HG03565 (cell line): Measurements from ENCODE around the gene ZNF777.

Experiments used
- ATAC-seq: cut with Tn5 transposase; IDR thresholded peaks from one replicate; pipeline ENCODE4 v1.9.1; 2021; ENCODE audit warnings: mild to moderate bottlenecking, moderate library complexity; ENCODE audit not compliant: unreplicated experiment

The ZNF777 gene

GRCh38 chr7:149477494-149478443 lies 16.9 kb upstream of the ZNF777 start:
- no peak for ATAC-seq

DNA sequence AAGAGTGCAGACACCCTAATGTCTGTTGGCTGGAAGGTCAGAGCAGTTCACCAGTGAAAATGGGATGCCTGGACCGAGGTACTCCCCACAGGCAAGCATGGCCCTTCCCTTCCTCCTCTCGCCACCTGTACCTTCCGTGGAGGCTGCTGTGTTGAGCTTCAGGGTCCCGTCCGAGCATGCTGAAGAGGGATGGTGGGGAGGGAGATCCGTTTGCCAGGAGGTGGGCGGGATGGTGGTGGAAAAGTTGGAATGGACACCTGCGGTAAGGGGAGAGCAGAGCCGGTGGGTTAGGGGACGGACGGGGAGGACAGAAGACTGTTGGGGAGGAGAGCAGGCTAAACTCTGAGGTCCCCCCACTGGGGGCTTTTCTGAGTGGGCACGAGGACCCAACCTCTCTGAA lies 15.9 kb upstream of the ZNF777 start:
- ATAC-seq, result no peak

GRCh38 chr7:149475121-149476045 lies 14.5 kb upstream of the ZNF777 start:
- no peak for ATAC-seq

GRCh38 chr7:149474309-149475120 lies 13.7 kb upstream of the ZNF777 start:
- ATAC-seq, result no peak

GRCh38 chr7:149473251-149473650 lies 12.4 kb upstream of the ZNF777 start:
- no peak for ATAC-seq

DNA sequence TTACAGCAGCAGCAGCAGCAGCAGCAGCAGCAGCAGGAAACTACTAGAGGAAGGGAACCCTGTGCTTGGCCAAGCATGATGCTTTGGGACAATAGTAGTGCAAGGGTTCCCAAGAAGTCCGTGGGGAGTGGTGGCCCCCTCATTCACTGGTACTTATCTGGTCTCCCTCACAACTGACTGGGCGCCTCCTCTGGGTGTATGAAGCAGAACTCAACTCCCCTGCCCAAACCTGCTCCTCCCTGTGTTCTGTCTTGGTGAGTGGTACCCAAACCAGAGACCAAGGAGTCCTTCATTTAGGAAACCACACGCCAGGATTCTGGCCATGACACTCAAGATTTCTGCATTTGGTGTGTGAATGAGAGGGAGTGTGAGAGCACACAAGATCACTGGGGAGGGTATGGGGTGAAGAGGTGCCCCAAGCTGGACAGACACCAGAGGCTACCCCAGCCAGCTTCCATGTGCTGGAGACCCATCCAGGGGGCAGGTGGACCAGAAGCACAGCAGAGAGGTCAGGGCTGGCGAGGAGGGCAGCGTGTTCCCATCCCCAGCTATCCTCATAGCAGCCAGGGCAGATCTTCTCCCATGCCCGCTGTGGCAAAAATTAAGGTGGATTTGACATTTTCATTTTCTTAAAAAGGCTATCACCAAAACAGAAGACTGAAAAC lies 10.6 kb upstream of the ZNF777 start:
- ATAC-seq, result no peak

DNA sequence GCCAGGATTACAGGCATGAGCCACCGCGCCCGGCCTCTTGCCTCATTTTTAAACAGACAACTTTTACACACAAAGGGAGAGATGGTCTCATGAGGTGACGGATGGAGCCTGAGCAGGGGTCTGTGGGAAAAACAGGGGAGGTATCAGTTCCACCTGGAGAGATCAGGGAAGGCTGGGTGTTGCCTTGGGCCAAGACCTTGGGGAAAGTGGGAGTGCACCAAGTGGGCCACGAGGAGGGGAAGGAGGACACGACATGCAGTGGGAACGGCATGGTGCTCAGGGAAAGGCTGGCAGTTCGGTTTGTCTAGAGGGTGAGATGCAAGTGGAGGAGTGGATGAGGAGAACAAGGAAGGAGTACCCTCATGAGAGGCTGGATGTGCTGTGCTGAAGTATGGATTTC lies 8.9 kb upstream of the ZNF777 start:
- ATAC-seq, result no peak

DNA sequence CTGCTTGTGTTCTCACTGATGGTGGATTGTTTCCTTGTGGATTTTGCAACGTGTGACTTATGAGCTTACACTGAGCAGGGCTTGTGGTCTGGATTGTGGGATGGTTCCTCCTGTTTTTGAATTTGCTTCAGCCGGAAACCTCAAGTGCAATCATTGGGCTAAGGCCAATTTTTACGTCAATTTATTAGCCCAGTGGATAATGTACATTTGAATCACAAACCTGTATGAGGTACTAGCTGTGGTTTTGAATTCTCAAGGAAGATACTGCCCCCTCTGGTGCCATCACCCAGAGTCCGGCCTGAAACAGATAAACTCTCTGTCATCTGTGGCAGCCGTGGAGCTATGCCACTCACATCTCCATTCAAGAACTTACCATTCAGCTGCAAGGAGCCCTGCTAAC lies 7.3 kb upstream of the ZNF777 start:
- no peak for ATAC-seq

DNA sequence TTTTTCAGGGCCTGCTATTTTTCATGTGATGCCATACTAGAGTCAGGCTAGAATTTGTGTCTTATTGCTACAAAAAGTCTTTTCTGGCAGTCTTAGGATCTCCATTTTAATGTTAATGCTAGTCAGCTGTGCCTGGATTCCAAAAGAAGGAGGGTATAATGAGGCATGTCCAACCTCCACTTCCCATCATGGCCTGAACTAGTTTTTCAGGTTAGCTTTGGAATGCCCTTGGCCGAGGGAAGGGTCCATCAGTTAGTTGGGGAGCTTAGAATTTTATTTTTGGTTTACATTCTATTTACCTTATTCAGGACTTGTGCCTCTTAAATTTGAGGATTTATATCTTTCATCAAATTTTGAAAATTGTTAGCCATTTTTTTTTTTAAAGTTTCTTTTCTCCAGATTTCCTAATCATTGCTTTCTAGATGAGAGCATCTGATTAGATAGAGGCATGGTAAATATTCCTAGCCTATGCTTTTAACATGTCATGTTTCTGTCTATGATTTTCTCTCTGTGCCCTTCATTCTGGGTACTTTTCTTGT lies 6.5 kb upstream of the ZNF777 start:
- ATAC-seq, result no peak

DNA sequence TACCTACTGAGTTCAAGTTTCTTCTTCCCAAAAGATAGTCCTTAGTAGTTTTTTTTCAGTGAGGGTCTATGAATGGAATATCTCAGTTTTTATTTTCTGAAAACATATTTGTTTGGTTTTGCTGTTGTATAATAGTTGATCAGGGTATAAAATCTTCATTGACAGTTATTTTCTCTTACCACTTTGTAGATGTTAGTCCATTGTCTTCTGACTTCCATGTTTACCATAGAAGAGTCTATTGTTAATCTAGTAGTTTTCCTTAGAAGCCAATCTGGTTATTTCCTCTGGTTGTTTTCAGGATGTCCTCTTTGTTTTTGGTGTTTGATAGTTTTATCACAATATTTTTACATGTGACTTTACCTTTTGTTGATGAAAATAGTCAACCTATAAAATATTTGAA lies 5.5 kb upstream of the ZNF777 start:
- no peak for ATAC-seq

- no peak for ATAC-seq
These were observed 2.8 kb upstream of the ZNF777 start for GRCh38 chr7:149463500-149464161.

DNA sequence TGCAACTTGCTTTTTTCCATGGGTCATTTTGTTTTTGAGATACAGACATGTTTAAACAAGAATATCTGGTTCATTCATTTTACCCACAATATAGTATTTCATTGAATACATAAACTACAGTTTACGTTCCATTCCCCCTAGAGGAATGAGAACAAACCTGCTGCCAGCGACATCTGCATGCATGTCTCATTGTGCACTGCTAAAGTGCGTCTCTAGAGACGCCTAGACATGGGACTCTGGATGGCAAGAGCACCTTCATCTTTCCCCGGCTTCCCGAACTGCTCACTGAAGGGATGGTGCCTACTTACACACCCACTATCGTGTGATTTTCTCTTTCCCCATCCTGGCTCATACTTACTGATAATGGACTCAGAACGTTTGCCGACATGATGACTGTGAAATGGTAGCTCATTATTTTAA lies 1.2 kb upstream of the ZNF777 start:
- no peak for ATAC-seq

GRCh38 chr7:149459540-149460452 lies 1.1 kb downstream of the ZNF777 start:
- peak; percentile 23 for ATAC-seq

DNA sequence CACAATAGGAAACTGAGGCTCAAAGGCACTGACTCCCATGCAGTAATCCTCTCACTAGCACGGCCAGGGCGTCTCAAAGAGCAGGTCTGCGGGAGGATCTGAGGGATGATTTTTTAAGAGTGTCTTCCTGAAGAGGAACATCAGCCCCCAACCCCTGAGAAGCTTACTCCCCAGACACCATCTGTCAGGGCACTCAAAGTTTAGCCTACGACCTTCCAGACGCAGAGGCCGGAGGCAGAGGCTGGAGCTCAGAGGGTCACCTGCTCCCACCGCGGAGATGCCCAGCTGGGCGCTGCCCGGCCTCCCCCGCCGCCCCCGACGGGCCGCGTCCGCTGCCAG lies 1.7 kb downstream of the ZNF777 start:
- ATAC-seq, result no peak

DNA sequence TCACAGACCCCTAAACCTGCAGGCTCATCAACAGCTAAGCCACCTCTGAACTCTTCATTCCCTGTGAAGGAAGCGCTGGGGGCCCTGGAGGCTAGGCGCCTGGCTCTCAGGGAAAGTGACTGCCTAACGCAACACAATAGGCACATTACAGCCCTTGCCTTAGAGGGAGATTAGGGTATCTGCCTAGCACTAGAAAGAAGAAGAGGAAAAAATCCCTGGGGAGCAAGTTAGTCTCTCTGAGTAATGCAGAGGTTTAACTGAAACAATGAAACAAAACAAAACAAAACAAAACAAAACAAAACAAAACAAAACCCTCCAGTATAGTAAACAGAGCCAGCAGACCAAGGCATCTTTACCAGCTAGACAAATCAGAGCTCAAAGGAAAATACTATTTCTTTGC lies 2.6 kb downstream of the ZNF777 start:
- no peak for ATAC-seq

DNA sequence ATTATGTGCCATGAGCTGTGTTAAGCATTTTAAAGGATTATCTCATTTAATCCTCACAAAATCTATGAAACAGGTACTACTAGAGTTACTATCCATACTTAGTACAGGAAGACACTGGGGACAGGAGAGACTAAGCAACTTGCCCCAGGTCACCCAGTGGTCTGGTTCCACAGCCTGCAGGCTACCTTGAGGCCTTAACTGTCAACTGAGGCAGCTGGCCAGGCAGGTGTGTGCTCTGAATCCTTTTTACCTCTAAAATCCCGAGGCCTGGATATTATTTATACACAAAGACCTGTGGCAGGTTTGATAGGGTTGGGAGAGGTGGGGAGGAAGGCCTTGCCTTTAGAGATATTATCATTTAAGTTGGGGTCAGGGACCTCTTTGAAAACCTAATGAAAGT lies 3.1 kb downstream of the ZNF777 start:
- no peak for ATAC-seq

GRCh38 chr7:149456506-149457421 lies 4.1 kb downstream of the ZNF777 start:
- no peak for ATAC-seq
